Mesenchymal stem cell (in vitro differentiated cells and primary cell): Measurements from ENCODE around the gene PLCXD3.

Experiments used
- DNase-seq: peaks from one replicate; pipeline ENCODE4 v3.0.0-alpha.2; 2013
- H2AFZ ChIP-seq: one replicate; pipeline ENCODE4 v1.6.1; 2013; ENCODE audit warnings: low read depth, mild to moderate bottlenecking, control low read depth, inconsistent platforms, low read length, moderate library complexity
- H2AK5ac ChIP-seq: 2 replicates; pipeline ENCODE4 v1.6.1; 2013; ENCODE audit warnings: low read length, moderate library complexity, mild to moderate bottlenecking, inconsistent platforms; ENCODE audit not compliant: severe bottlenecking
- H2BK120ac ChIP-seq: one replicate; pipeline ENCODE4 v1.6.1; 2013; ENCODE audit warnings: low read depth, mild to moderate bottlenecking, inconsistent platforms, low read length, moderate library complexity
- H2BK12ac ChIP-seq, 2 experiments: one replicate each; pipeline ENCODE4 v1.6.1; 2013; ENCODE audit warnings: inconsistent platforms in 2 of 2, low read length in 2 of 2, mild to moderate bottlenecking in 2 of 2, moderate library complexity in 2 of 2, control low read depth in 1 of 2
- H2BK15ac ChIP-seq: one replicate; pipeline ENCODE4 v1.6.1; 2013; ENCODE audit warnings: mild to moderate bottlenecking, low read depth, inconsistent platforms; ENCODE audit not compliant: poor library complexity, severe bottlenecking
- H2BK5ac ChIP-seq: 2 replicates; pipeline ENCODE4 v1.6.1; 2013; ENCODE audit warnings: low read depth, mild to moderate bottlenecking, low read length, control low read depth, inconsistent platforms; ENCODE audit not compliant: poor library complexity, severe bottlenecking
- H3K14ac ChIP-seq, 2 experiments: one replicate each; pipeline ENCODE4 v1.6.1; 2013; ENCODE audit warnings: inconsistent platforms in 2 of 2, low read length in 2 of 2, control low read depth in 1 of 2, mild to moderate bottlenecking in 1 of 2, moderate library complexity in 1 of 2
- H3K18ac ChIP-seq, 2 experiments: one replicate each; pipeline ENCODE4 v1.6.1; 2013; ENCODE audit warnings: inconsistent platforms in 2 of 2, low read length in 2 of 2, control low read depth in 1 of 2, low read depth in 1 of 2, mild to moderate bottlenecking in 1 of 2
- H3K23ac ChIP-seq, 2 experiments: one replicate each; pipeline ENCODE4 v1.6.1; 2013; ENCODE audit warnings: inconsistent platforms in 2 of 2, low read length in 2 of 2, mild to moderate bottlenecking in 2 of 2, moderate library complexity in 2 of 2, control low read depth in 1 of 2
- H3K27ac ChIP-seq: 2 replicates; pipeline ENCODE4 v1.5.1; 2013; ENCODE audit warnings: mild to moderate bottlenecking, moderate library complexity, low read length, control low read depth, inconsistent platforms; ENCODE audit not compliant: poor library complexity, severe bottlenecking
- H3K27me3 ChIP-seq, 2 experiments: 2 replicates each; pipeline versions ENCODE4 v1.6.1 to v1.7.0; 2013; ENCODE audit warnings: low read length in 2 of 2, mild to moderate bottlenecking in 2 of 2, moderate library complexity in 2 of 2, control low read depth in 1 of 2, inconsistent platforms in 1 of 2; ENCODE audit not compliant: control insufficient read depth in 1 of 2, insufficient read depth in 1 of 2
- H3K36me3 ChIP-seq, 2 experiments: 2 replicates each; pipeline versions ENCODE4 v1.6.1 to v1.7.0; 2013; ENCODE audit warnings: low read length in 2 of 2, control low read depth in 1 of 2, inconsistent platforms in 1 of 2, low read depth in 1 of 2, mild to moderate bottlenecking in 1 of 2; ENCODE audit not compliant: insufficient read depth in 2 of 2, control insufficient read depth in 1 of 2
- H3K4ac ChIP-seq, 2 experiments: one replicate each; pipeline ENCODE4 v1.6.1; 2013; ENCODE audit warnings: inconsistent platforms in 2 of 2, low read length in 2 of 2, mild to moderate bottlenecking in 2 of 2, moderate library complexity in 2 of 2, control low read depth in 1 of 2, low read depth in 1 of 2
- H3K4me1 ChIP-seq: 2 replicates; pipeline ENCODE4 v1.6.1; 2013; ENCODE audit warnings: low read depth, low read length, control low read depth; ENCODE audit not compliant: control insufficient read depth, insufficient read depth
- H3K4me2 ChIP-seq: 2 replicates; pipeline ENCODE4 v1.6.1; 2013; ENCODE audit warnings: low read length, mild to moderate bottlenecking, inconsistent platforms; ENCODE audit not compliant: poor library complexity, severe bottlenecking
- H3K4me3 ChIP-seq, 2 experiments: 2 replicates each; pipeline versions ENCODE4 v1.5.1 to v1.7.0; 2013; ENCODE audit warnings: low read length in 2 of 2, mild to moderate bottlenecking in 2 of 2, control low read depth in 1 of 2, low read depth in 1 of 2; ENCODE audit not compliant: insufficient read depth in 1 of 2
- H3K79me1 ChIP-seq: replicated peaks from 2 replicates; pipeline ENCODE4 v1.6.1; 2013; ENCODE audit warnings: mild to moderate bottlenecking, control low read depth, low read length, inconsistent platforms; ENCODE audit not compliant: poor library complexity, severe bottlenecking
- H3K9ac ChIP-seq: 2 replicates; pipeline ENCODE4 v1.7.0; 2013; ENCODE audit warnings: mild to moderate bottlenecking, low read length, moderate library complexity
- H3K9me3 ChIP-seq: 2 replicates; pipeline ENCODE4 v1.7.0; 2013; ENCODE audit warnings: mild to moderate bottlenecking, low read length; ENCODE audit not compliant: control insufficient read depth
- H4K8ac ChIP-seq: one replicate; pipeline ENCODE4 v1.6.1; 2013; ENCODE audit warnings: inconsistent platforms, mild to moderate bottlenecking, low read length, moderate library complexity
- H4K91ac ChIP-seq: one replicate; pipeline ENCODE4 v1.6.1; 2013; ENCODE audit warnings: mild to moderate bottlenecking, low read length, inconsistent platforms
- WGBS: methylation state at CpG from one replicate; pipeline ENCODE4 v1.1.7; 2013; ENCODE audit warnings: mixed read lengths; 5-methylcytosine and 5-hydroxymethylcytosine counted together

Gene PLCXD3

DNA sequence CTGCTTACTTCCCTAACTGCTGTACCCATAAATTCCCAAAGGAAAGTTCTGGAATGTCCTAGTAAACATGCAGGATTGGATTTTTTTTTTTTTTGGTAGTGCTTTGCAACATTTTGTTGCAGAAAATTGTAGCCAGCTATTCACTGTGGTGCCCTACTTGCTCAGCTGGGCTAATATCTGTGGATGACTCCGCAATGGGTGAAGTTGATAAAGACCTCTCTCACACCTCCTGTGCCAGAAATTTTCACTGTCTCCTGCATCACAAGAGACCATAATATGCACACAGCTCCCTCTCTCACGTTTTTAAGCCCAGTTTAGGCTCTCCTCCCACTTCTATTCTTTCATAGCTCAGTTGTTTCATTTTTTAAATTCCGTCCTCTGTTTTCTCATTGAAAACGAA lies 160.6 kb downstream of the PLCXD3 start:
- H2BK5ac ChIP-seq: no peak overlapping the region
- no peaks in the 10 kb centered on the region for H3K36me3 ChIP-seq

GRCh38 chr5:41347569-41347968 lies 162.8 kb downstream of the PLCXD3 start:
- H2AK5ac ChIP-seq: no peak overlapping the region
- H2BK5ac ChIP-seq: no peak overlapping the region
- WGBS: 40% methylated on average over 1 of the region's 1 CpG

More for the DNA sequence above, 160.6 kb downstream of the PLCXD3 start:
- Histone ChIP-seq H2BK15ac (no peak overlapping the region), H3K4me1 (no peaks in the 10 kb centered on the region), H3K4ac (no peak overlapping the region), H3K79me1 (no peaks in the 10 kb centered on the region), H2BK120ac (no peak overlapping the region), H3K18ac (no peak overlapping the region), H2AK5ac (no peak overlapping the region), H3K27ac (no peak overlapping the region), H3K4me2 (no peak overlapping the region), H3K14ac (no peak overlapping the region), H4K91ac (no peak overlapping the region), H3K9me3 (no peaks in the 10 kb centered on the region), H3K4me3 (no peak overlapping the region), H4K8ac (no peak overlapping the region), H3K9ac (no peak overlapping the region), H3K27me3 (no peaks in the 10 kb centered on the region), H3K23ac (no peak overlapping the region), H2AFZ (no peak overlapping the region), H2BK12ac (no peak overlapping the region)
- 72% methylated on average over 4 of the region's 4 CpGs for WGBS
- no peak for DNase-seq

GRCh38 chr5:41346609-41347008 lies 163.8 kb downstream of the PLCXD3 start:
- no peak overlapping the region for H2BK120ac ChIP-seq
- H3K27ac ChIP-seq: no peak overlapping the region
- no peaks in the 10 kb centered on the region for H3K9me3 ChIP-seq
- no peak overlapping the region for H3K23ac ChIP-seq
- no peak overlapping the region for H3K14ac ChIP-seq
- H3K4me2 ChIP-seq: no peak overlapping the region
- no peak overlapping the region for H2BK5ac ChIP-seq
- H2AK5ac ChIP-seq: no peak overlapping the region
- H3K4ac ChIP-seq: no peak overlapping the region
- no peak for DNase-seq
- H3K18ac ChIP-seq: no peak overlapping the region
- H2AFZ ChIP-seq: no peak overlapping the region
- no peaks in the 10 kb centered on the region for H3K4me1 ChIP-seq
- no peak overlapping the region for H2BK12ac ChIP-seq
- no peak overlapping the region for H4K91ac ChIP-seq
- no peaks in the 10 kb centered on the region for H3K79me1 ChIP-seq
- WGBS: 81% methylated on average over 4 of the region's 5 CpGs
- no peak overlapping the region for H3K9ac ChIP-seq
- no peaks in the 10 kb centered on the region for H3K27me3 ChIP-seq
- no peaks in the 10 kb centered on the region for H3K36me3 ChIP-seq
- no peak overlapping the region for H3K4me3 ChIP-seq
- H2BK15ac ChIP-seq: no peak overlapping the region
- H4K8ac ChIP-seq: no peak overlapping the region

More at GRCh38 chr5:41347569-41347968, 162.8 kb downstream of the PLCXD3 start:
- Histone ChIP-seq H3K79me1 (no peaks in the 10 kb centered on the region), H3K36me3 (no peaks in the 10 kb centered on the region), H3K14ac (no peak overlapping the region), H3K4me1 (no peaks in the 10 kb centered on the region), H4K91ac (no peak overlapping the region), H3K4me3 (no peak overlapping the region), H2BK15ac (no peak overlapping the region), H3K27ac (no peak overlapping the region), H3K4me2 (no peak overlapping the region), H3K23ac (no peak overlapping the region), H3K4ac (no peak overlapping the region), H3K9me3 (no peaks in the 10 kb centered on the region), H3K18ac (no peak overlapping the region), H3K27me3 (no peaks in the 10 kb centered on the region), H2BK120ac (no peak overlapping the region), H2BK12ac (no peak overlapping the region), H4K8ac (no peak overlapping the region), H2AFZ (no peak overlapping the region), H3K9ac (no peak overlapping the region)
- no peak for DNase-seq

DNA sequence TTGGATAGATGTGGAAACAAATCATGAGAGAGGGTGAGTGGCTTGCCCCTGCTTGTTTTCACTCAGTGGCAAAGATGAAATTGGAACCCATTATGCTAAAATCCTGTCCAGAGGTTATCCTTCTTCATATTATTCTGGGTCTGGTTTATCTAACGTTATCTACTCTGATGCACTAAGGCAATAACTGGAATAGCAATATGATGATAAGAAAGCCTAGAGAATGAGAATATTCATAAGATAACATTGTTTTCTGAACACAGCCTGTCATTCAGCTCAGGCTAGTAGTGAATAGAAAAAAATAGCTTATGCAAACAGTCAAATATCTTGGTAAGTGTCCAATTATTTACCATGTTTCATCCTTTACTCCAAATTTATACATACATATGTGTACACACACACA lies 165.1 kb downstream of the PLCXD3 start:
- Histone ChIP-seq H2BK120ac (no peak overlapping the region), H3K4me1 (no peaks in the 10 kb centered on the region), H3K79me1 (no peaks in the 10 kb centered on the region), H2BK5ac (no peak overlapping the region), H3K4me3 (no peak overlapping the region), H3K36me3 (no peaks in the 10 kb centered on the region), H3K4ac (no peak overlapping the region), H3K27ac (no peak overlapping the region), H3K9ac (no peak overlapping the region), H2BK12ac (no peak overlapping the region), H3K14ac (no peak overlapping the region), H2BK15ac (no peak overlapping the region), H3K9me3 (no peaks in the 10 kb centered on the region), H2AK5ac (no peak overlapping the region), H3K23ac (no peak overlapping the region), H2AFZ (no peak overlapping the region), H3K18ac (no peak overlapping the region), H3K4me2 (no peak overlapping the region), H4K91ac (no peak overlapping the region), H4K8ac (no peak overlapping the region), H3K27me3 (no peaks in the 10 kb centered on the region)
- DNase-seq: no peak
- no CpG with 5 or more reads among the region's 1 CpG for WGBS
